CD8-positive, alpha-beta memory T cell (primary cell): Measurements from ENCODE around the gene THRA. TPM values are rescaled to one million over a fixed set of nuclear protein-coding genes. Genes with fewer than 3 reads are reported as not detected.
A peak's percentile ranks its signal among the peaks of the same experiment; 100 is the strongest.

Experiments used
- CTCF ChIA-PET: fragments of 350-600 bp; sonication (Branson Sonifier 250); formaldehyde crosslinking; loops from one replicate; lab custom pipeline; 2021; ENCODE audit warnings: antibody characterized with exemption; lab: Charles Lee
- POLR2A ChIA-PET: fragments of 350-600 bp; sonication (Branson Sonifier 250); formaldehyde crosslinking; loops from one replicate; lab custom pipeline; 2021; ENCODE audit warnings: antibody characterized with exemption; lab: Charles Lee
- DNase-seq, 5 donors: peaks; one replicate each; pipeline versions ENCODE4 v3.0.0 to v3.0.0-alpha.2; 2020 to 2022; ENCODE audit warnings: mixed read lengths in 1 of 5
- H3K27ac ChIP-seq: one replicate; pipeline ENCODE4 v1.7.0; 2013; ENCODE audit warnings: low read depth, mild to moderate bottlenecking, low read length, moderate library complexity
- H3K27me3 ChIP-seq: 2 replicates; pipeline ENCODE4 v1.7.0; 2013; ENCODE audit warnings: low read length, mild to moderate bottlenecking; ENCODE audit not compliant: insufficient read depth, poor library complexity, severe bottlenecking
- H3K36me3 ChIP-seq: 2 replicates; pipeline ENCODE4 v1.7.0; 2013; ENCODE audit warnings: mild to moderate bottlenecking, low read length, moderate library complexity; ENCODE audit not compliant: insufficient read depth
- H3K4me1 ChIP-seq: 2 replicates; pipeline ENCODE4 v1.7.0; 2013; ENCODE audit warnings: mild to moderate bottlenecking, low read length, moderate library complexity; ENCODE audit not compliant: insufficient read depth
- H3K4me3 ChIP-seq: 2 replicates; pipeline ENCODE4 v1.7.0; 2013; ENCODE audit warnings: mild to moderate bottlenecking, low read length
- H3K9me3 ChIP-seq: 2 replicates; pipeline ENCODE4 v1.7.0; 2013; ENCODE audit warnings: mild to moderate bottlenecking, low read length
- H3K27ac Mint-ChIP-seq, 8 donors: one replicate each; pipeline ENCODE4 v1.8.0; 2020 to 2021; ENCODE audit warnings: mixed read lengths in 8 of 8, mild to moderate bottlenecking in 6 of 8, inconsistent platforms in 3 of 8, moderate library complexity in 3 of 8
- H3K27me3 Mint-ChIP-seq, 2 donors: one replicate each; pipeline ENCODE4 v1.8.0; 2020 to 2021; ENCODE audit warnings: mixed read lengths in 2 of 2, mild to moderate bottlenecking in 1 of 2, moderate library complexity in 1 of 2
- H3K36me3 Mint-ChIP-seq, 3 donors: one replicate each; pipeline ENCODE4 v1.8.0; 2020 to 2021; ENCODE audit warnings: mixed read lengths in 3 of 3, inconsistent platforms in 1 of 3, mild to moderate bottlenecking in 1 of 3
- H3K4me1 Mint-ChIP-seq, 3 donors: one replicate each; pipeline ENCODE4 v1.8.0; 2020 to 2021; ENCODE audit warnings: mixed read lengths in 3 of 3, inconsistent platforms in 1 of 3, mild to moderate bottlenecking in 1 of 3
- H3K4me3 Mint-ChIP-seq, 7 donors: one replicate each; pipeline ENCODE4 v1.8.0; 2020 to 2021; ENCODE audit warnings: mixed read lengths in 7 of 7, mild to moderate bottlenecking in 6 of 7, moderate library complexity in 4 of 7, inconsistent platforms in 2 of 7
- H3K9me3 Mint-ChIP-seq, 5 donors: one replicate each; pipeline ENCODE4 v1.8.0; 2020 to 2022; ENCODE audit warnings: mixed read lengths in 5 of 5, mild to moderate bottlenecking in 3 of 5, moderate library complexity in 2 of 5, inconsistent platforms in 1 of 5
- polyA plus RNA-seq: library from polyadenylated mRNA; unstranded; fragments of 300-500 nt; fragmentation: Illumina TruSeq; gene quantifications from one replicate; pipeline ENCODE4 v1.2.3, GENCODE V29; 2021
- total RNA-seq, 2 experiments: library from RNA; stranded (reverse); gene quantifications; one replicate each; pipeline ENCODE4 v1.2.3, GENCODE V29; 2021

Gene THRA
- total and polyA plus RNA-seq, 3 experiments from 2014 or later = 12.6 to 17.0 (median 13.2) TPM

DNA sequence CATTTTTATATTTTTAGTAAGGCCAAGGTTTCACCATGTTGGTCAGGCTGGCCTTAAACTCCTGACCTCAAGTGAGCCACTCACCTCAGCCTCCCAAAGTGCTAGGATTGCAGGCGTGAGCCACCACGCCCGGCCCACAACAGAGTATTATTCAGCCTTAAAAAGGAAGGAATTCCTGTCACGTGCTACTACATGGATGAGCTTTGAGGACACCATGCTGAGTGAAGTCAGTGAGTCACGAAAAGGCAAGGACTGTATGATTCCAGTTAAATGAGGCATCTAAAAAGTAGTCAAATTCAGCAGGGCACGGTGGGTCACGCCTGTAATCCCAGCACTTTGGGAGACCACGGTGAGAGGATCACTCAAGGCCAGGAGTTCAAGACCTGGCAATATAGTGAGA lies 37.9 kb upstream of the THRA start:
- no peaks in the 10 kb centered on the region for H3K27me3 ChIP-seq
- POLR2A ChIA-PET = no interaction called here
- H3K36me3 Mint-ChIP-seq = peaks cover 4 to 81% (median 15%) of the 10 kb centered on the region in 3 donors
- H3K27ac Mint-ChIP-seq = no peak overlapping the region
- H3K36me3 ChIP-seq = peaks cover 27% of the 10 kb centered on the region
- CTCF ChIA-PET = interaction anchor here (1.0 to 5.1 kb wide), 6 partner anchors 9 to 71 kb away, joined by 3 to 63 read pairs (median 3); partner anchors contain the start of gene CSF3
- H3K27me3 Mint-ChIP-seq = no peaks in the 10 kb centered on the region
- H3K4me1 ChIP-seq = peaks cover 19% of the 10 kb centered on the region
- DNase-seq = no peak
- peaks cover 20 to 22% (median 21%) of the 10 kb centered on the region in 3 donors for H3K4me1 Mint-ChIP-seq
- H3K4me3 ChIP-seq = no peak overlapping the region
- no peak overlapping the region for H3K4me3 Mint-ChIP-seq
- no peaks in the 10 kb centered on the region for H3K9me3 Mint-ChIP-seq
- no peaks in the 10 kb centered on the region for H3K9me3 ChIP-seq
- H3K27ac ChIP-seq = no peak overlapping the region

DNA sequence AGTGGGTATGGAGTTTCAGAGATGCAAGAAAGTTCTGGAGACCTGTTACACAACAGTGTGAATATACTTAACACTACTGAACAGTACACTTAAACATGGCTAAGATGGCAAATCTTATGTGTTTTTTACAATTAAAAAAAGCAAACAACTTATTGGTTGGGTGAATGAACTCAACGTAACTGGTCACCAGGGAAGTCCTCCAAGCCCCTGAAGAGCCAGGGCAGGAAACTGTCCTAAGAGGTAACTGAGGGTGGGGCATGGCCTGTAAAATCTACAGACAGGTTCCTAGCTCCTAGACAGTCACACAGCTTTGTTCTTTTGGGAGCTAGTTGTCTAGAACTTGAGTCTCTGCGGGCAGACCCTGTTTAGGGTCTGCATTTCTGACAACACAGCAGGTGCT lies 37.2 kb upstream of the THRA start:
- H3K4me1 ChIP-seq = peaks cover 19% of the 10 kb centered on the region
- POLR2A ChIA-PET = interaction anchor here (1.4 kb wide), 1 partner anchor 8 kb away, joined by 3 read pairs; no protein-coding TSS in a partner anchor
- H3K27ac ChIP-seq = no peak overlapping the region
- H3K36me3 ChIP-seq = peaks cover 26% of the 10 kb centered on the region
- Mint-ChIP-seq H3K27ac (peak overlapping the region in 3 of 8 donors; percentile 55 to 83 (median 72)), H3K4me3 (peak overlapping the region in 2 of 7 donors; percentile 1 to 24), H3K36me3 (peaks cover 4 to 78% (median 15%) of the 10 kb centered on the region in 3 donors), H3K4me1 (peaks cover 20 to 22% (median 21%) of the 10 kb centered on the region in 3 donors), H3K9me3 (no peaks in the 10 kb centered on the region), H3K27me3 (no peaks in the 10 kb centered on the region)
- no peaks in the 10 kb centered on the region for H3K9me3 ChIP-seq
- H3K27me3 ChIP-seq = no peaks in the 10 kb centered on the region
- no peak overlapping the region for H3K4me3 ChIP-seq
- DNase-seq = no peak
- CTCF ChIA-PET = interaction anchor here (1.0 to 5.1 kb wide), 9 partner anchors 9 to 87 kb away, joined by 3 to 63 read pairs (median 3); partner anchors contain the start of gene CSF3

DNA sequence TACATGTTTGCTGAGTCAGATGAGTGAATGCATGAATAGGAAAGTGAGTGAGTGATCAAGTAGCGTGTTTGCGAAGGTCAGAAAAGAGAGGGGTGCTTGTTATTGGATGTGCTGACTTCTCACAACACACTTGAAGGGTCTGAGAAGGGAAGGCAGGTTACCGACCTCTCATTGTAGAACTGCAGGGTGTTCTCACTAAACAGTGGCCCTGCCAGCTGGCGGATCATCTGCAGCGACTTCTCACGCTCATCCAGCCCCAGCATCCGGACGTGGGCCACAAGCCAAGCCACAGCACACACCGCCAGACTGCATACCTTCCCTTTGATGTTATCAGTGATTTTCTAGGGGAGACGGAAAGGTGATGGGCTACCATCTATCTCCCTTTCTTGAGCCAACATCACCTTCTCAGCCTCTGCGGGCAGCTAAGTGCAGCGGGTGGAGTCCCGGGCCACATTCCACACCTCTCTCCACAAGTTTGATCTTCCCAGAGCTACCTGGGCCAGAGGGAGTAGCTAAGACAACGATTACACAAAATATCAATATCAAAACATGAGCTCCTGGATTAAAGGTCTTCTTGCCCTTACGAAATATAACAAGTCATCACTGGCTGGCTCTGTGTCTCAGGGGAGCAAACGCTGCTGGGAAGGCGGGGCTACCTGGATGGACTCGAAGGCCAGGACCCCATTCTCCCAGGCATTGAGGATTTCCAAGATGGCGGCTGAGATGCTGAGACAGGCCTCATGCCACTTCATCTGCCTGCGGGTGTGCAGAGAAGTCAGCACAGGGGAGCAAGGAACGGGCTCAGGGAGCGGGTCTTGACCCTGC lies 36.6 kb upstream of the THRA start:
- peak overlapping the region in 4 of 7 donors; percentile 1 to 52 (median 22) for H3K4me3 Mint-ChIP-seq
- Histone ChIP-seq H3K4me1 (peaks cover 19% of the 10 kb centered on the region), H3K9me3 (no peaks in the 10 kb centered on the region), H3K4me3 (no peak overlapping the region), H3K27me3 (no peaks in the 10 kb centered on the region), H3K36me3 (peaks cover 30% of the 10 kb centered on the region), H3K27ac (no peak overlapping the region)
- no peaks in the 10 kb centered on the region for H3K9me3 Mint-ChIP-seq
- H3K36me3 Mint-ChIP-seq = peaks cover 4 to 79% (median 15%) of the 10 kb centered on the region in 3 donors
- POLR2A ChIA-PET = interaction anchor here (1.4 kb wide), 1 partner anchor 9 kb away, joined by 3 read pairs; no protein-coding TSS in a partner anchor
- DNase-seq = peak in 3 of 5 donors; percentile 12 to 45 (median 14)
- peaks cover 20 to 22% (median 21%) of the 10 kb centered on the region in 3 donors for H3K4me1 Mint-ChIP-seq
- H3K27ac Mint-ChIP-seq = peak overlapping the region in 6 of 8 donors; percentile 15 to 83 (median 59)
- CTCF ChIA-PET = interaction anchor here (0.7 to 5.1 kb wide), 23 partner anchors 8 to 478 kb away, joined by 3 to 63 read pairs (median 3); partner anchors contain the start of genes CSF3 and MED24
- no peaks in the 10 kb centered on the region for H3K27me3 Mint-ChIP-seq

DNA sequence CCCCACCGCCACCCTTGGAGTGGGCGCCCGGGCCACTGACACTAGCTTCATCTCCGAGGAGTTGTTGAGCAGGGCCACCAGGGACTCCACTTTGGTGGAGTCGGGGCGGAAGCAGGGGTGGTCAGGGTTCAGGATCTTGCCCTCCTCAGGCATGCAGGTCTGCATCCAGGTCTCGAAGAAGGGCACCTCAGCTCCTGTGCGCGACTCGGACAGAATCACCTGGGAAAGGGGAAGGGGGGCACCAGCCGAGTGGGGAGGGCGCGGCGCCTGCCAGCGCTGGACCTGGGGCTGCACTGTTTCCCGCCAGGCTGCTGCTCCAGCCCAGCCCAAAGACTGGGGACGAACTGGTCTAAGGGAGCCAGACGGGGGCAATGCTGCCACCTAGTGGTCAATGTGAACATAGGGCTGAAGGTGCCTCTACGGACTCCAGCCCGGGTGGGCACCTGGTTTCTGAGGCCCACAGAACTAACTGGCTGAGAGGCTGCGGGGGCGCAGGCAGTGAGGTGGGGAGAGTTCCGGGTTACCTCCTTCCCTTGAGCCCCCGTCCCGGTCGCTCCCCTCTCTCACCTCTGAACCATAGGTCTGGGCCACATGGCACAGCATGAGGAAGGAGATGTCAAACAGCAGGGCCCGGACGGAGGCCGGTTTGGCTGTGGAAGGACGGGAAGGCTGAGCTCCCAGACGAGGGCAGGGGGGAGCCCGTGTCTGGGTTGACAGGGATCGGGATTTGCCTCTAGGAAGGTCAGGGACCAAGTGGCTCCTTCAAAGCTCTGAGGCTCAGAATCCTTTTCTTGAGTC lies 35.8 kb upstream of the THRA start:
- no peaks in the 10 kb centered on the region for H3K9me3 ChIP-seq
- peak overlapping the region in 3 of 8 donors; percentile 15 to 86 (median 23) for H3K27ac Mint-ChIP-seq
- H3K4me3 ChIP-seq = no peak overlapping the region
- peaks cover 19% of the 10 kb centered on the region for H3K4me1 ChIP-seq
- H3K27me3 ChIP-seq = no peaks in the 10 kb centered on the region
- peak; percentile 63 to 83 (median 72) for DNase-seq
- no peaks in the 10 kb centered on the region for H3K9me3 Mint-ChIP-seq
- H3K36me3 Mint-ChIP-seq = peaks cover 4 to 79% (median 12%) of the 10 kb centered on the region in 3 donors
- peaks cover 38% of the 10 kb centered on the region for H3K36me3 ChIP-seq
- ChIA-PET CTCF (interaction anchor here (0.7 to 5.1 kb wide), 32 partner anchors 9 to 479 kb away, joined by 3 to 63 read pairs (median 3); partner anchors contain the start of genes CSF3 and MED24), POLR2A (interaction anchor here (1.4 kb wide), 1 partner anchor 10 kb away, joined by 3 read pairs; no protein-coding TSS in a partner anchor)
- peaks cover 20 to 22% (median 21%) of the 10 kb centered on the region in 3 donors for H3K4me1 Mint-ChIP-seq
- H3K27me3 Mint-ChIP-seq = no peaks in the 10 kb centered on the region
- H3K27ac ChIP-seq = no peak overlapping the region
- H3K4me3 Mint-ChIP-seq = no peak overlapping the region

DNA sequence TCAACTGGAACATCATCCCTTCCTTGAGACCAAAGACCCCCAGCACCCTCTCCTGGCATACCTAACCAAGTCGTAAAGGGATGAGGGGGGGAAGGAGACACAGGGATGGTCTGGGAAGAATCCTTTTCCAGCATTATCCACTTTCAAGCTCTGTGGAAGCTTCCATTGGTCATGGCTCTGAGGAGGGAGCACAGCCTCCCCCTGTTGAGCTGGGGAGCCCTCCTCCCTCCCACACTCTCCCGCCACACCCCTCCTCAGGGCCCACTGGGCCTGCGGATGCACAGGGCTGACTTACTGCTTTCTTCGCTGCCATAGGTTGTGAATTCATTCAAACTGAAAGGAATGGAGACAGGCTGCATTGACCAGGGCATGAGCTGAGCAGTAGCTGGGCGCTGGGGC lies 35.2 kb upstream of the THRA start:
- no peak overlapping the region for H3K27ac Mint-ChIP-seq
- POLR2A ChIA-PET = no interaction called here
- H3K27ac ChIP-seq = no peak overlapping the region
- no peak for DNase-seq
- H3K27me3 Mint-ChIP-seq = no peaks in the 10 kb centered on the region
- H3K36me3 Mint-ChIP-seq = peaks cover 4 to 79% (median 15%) of the 10 kb centered on the region in 3 donors
- H3K4me3 Mint-ChIP-seq = no peak overlapping the region
- H3K9me3 Mint-ChIP-seq = no peaks in the 10 kb centered on the region
- H3K4me1 Mint-ChIP-seq = peaks cover 20 to 22% (median 21%) of the 10 kb centered on the region in 3 donors
- CTCF ChIA-PET = interaction anchor here (0.8 to 5.1 kb wide), 16 partner anchors 9 to 174 kb away, joined by 3 to 63 read pairs (median 4); partner anchors contain the start of gene CSF3
- H3K4me1 ChIP-seq = peaks cover 19% of the 10 kb centered on the region
- H3K4me3 ChIP-seq = no peak overlapping the region
- H3K36me3 ChIP-seq = peaks cover 44% of the 10 kb centered on the region
- H3K9me3 ChIP-seq = no peaks in the 10 kb centered on the region
- no peaks in the 10 kb centered on the region for H3K27me3 ChIP-seq

DNA sequence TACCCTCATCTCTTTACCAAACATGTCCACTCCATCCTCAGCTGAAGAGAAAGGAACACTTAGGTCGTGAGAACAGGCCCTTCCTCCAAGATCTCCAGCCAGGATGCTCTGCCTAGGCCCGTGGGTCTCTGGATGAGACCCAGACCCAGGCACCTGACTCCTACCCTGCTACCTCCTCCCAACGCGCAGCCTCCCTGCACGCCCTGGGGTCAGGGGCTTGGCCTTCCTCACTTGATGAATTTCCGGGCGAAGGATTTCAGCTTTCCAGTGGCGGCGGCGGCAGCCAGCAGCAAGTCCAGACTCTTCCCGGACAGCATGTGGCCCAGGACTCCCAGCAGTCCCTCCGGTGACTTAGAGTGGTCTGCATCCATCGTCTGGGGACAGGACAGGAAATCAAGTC lies 34.2 kb upstream of the THRA start:
- H3K9me3 Mint-ChIP-seq = no peaks in the 10 kb centered on the region
- DNase-seq = no peak
- peaks cover 20 to 22% (median 21%) of the 10 kb centered on the region in 3 donors for H3K4me1 Mint-ChIP-seq
- Histone ChIP-seq H3K9me3 (no peaks in the 10 kb centered on the region), H3K36me3 (peaks cover 46% of the 10 kb centered on the region), H3K4me1 (peaks cover 19% of the 10 kb centered on the region), H3K27me3 (no peaks in the 10 kb centered on the region), H3K27ac (no peak overlapping the region), H3K4me3 (no peak overlapping the region)
- H3K4me3 Mint-ChIP-seq = no peak overlapping the region
- CTCF ChIA-PET = interaction anchor here (1.3 to 5.1 kb wide), 6 partner anchors 14 to 163 kb away, joined by 3 to 63 read pairs (median 4); partner anchors contain the start of gene CSF3
- no peaks in the 10 kb centered on the region for H3K27me3 Mint-ChIP-seq
- POLR2A ChIA-PET = interaction anchor here (0.6 kb wide), 1 partner anchor 299 kb away, joined by 4 read pairs; no protein-coding TSS in a partner anchor
- H3K27ac Mint-ChIP-seq = peak overlapping the region in 2 of 8 donors; percentile 23 to 47
- peaks cover 4 to 79% (median 15%) of the 10 kb centered on the region in 3 donors for H3K36me3 Mint-ChIP-seq

DNA sequence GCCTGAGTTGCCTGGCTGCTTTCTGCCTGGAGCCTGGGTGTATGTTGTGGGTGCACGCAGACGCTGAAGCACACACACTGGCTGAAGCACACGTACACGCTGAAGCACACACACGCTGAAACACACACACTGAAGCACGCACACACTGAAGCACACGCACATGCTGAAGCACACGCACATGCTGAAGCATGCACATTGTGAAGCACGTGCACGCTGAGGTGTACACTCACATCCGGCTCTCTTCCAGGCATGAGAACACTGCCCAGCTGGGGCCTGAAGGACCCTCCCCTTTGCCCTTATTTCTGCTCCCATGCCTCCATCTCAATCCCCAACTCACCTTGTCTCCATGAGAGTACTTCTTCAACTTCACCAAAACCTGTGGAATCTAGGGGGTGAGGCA lies 31.1 kb upstream of the THRA start:
- Mint-ChIP-seq H3K36me3 (peaks cover 10 to 84% (median 12%) of the 10 kb centered on the region in 3 donors), H3K27ac (peak overlapping the region in 1 of 8 donors; percentile 54), H3K4me1 (peaks cover 5 to 6% (median 5%) of the 10 kb centered on the region in 3 donors), H3K4me3 (no peak overlapping the region), H3K27me3 (no peaks in the 10 kb centered on the region), H3K9me3 (no peaks in the 10 kb centered on the region)
- H3K9me3 ChIP-seq = no peaks in the 10 kb centered on the region
- peaks cover 60% of the 10 kb centered on the region for H3K36me3 ChIP-seq
- peaks cover 3% of the 10 kb centered on the region for H3K4me1 ChIP-seq
- DNase-seq = no peak
- no peak overlapping the region for H3K4me3 ChIP-seq
- ChIA-PET POLR2A (no interaction called here), CTCF (no interaction called here)
- no peak overlapping the region for H3K27ac ChIP-seq
- H3K27me3 ChIP-seq = no peaks in the 10 kb centered on the region
